ENCODE measurements around the gene ZNHIT6. TPM values are rescaled to one million over a fixed set of nuclear protein-coding genes. Genes with fewer than 3 reads are reported as not detected.

Gene ZNHIT6
- total RNA-seq: 10 to 100 TPM; 14.4 to 17.3 (median 14.8) TPM
- 18.9 TPM for total RNA-seq (2013)

- Mint-ChIP-seq H3K4me1 (peaks cover 9 to 23% of the 10 kb centered on the region in 2 donors), H3K9me3 (no peaks in the 10 kb centered on the region), H3K36me3 (no peaks in the 10 kb centered on the region), H3K4me3 (no peak within 1 kb of the TSS), H3K27me3 (ENCODE audit: low read depth in 2 of 2) (no peaks in the 10 kb centered on the region), H3K27ac (no peak within 1 kb of the TSS)
- ATAC-seq: peak; percentile 97 to 98 (median 97)
- no peaks in the 10 kb centered on the region for H3K27me3 ChIP-seq (ENCODE audit: control insufficient read depth, insufficient read depth, low read length)
- TF ChIP-seq CTCF (IDR thresholded peaks at IDR 0.05): peak; percentile 10
- H3K4me3 ChIP-seq (ENCODE audit: low read length): peak within 1 kb of the TSS; percentile 81
- peaks cover 12% of the 10 kb centered on the region for H3K4me1 ChIP-seq (ENCODE audit: control insufficient read depth, insufficient read depth, low read length)
- 1% methylated on average over 35 of the region's 35 CpGs for WGBS (ENCODE audit: insufficient coverage)
- H3K9me3 ChIP-seq (ENCODE audit: control insufficient read depth, insufficient read depth, low read length): no peaks in the 10 kb centered on the region
- DNase-seq: peak; percentile 73 to 94
- intact Hi-C loops (cut with micrococcal nuclease): no loop called here
- peak within 1 kb of the TSS; percentile 82 for H3K27ac ChIP-seq (ENCODE audit: low read length)
- H3K36me3 ChIP-seq (ENCODE audit: control insufficient read depth, insufficient read depth, low read length): peaks cover 17% of the 10 kb centered on the region
Observed at GRCh38 chr1:85707990-85708828, at the start of gene ZNHIT6. Gene ZNHIT6, minus strand, starts transcription at chr1:85708433. Its CDS starts 149 bp downstream, at chr1:85708284.

GRCh38 chr1:85756864-85757263 is 48.6 kb upstream of the ZNHIT6 start:
- Histone ChIP-seq H3K9me3 (ENCODE audit: control insufficient read depth, insufficient read depth, low read length) (no peaks in the 10 kb centered on the region), H3K36me3 (ENCODE audit: control insufficient read depth, insufficient read depth, low read length) (no peaks in the 10 kb centered on the region), H3K27me3 (ENCODE audit: control insufficient read depth, insufficient read depth, low read length) (no peaks in the 10 kb centered on the region), H3K4me1 (ENCODE audit: control insufficient read depth, insufficient read depth, low read length) (no peaks in the 10 kb centered on the region), H3K27ac (ENCODE audit: low read length) (no peak overlapping the region), H3K4me3 (ENCODE audit: low read length) (no peak overlapping the region)
- Mint-ChIP-seq H3K4me3 (no peak overlapping the region), H3K27ac (no peak overlapping the region), H3K9me3 (peaks cover 0 to 4% of the 10 kb centered on the region in 2 donors), H3K36me3 (no peaks in the 10 kb centered on the region), H3K27me3 (ENCODE audit: low read depth in 2 of 2) (no peaks in the 10 kb centered on the region), H3K4me1 (no peaks in the 10 kb centered on the region)
- no peak for TF ChIP-seq CTCF (IDR thresholded peaks at IDR 0.05)
- DNase-seq: no peak
- intact Hi-C loops (cut with micrococcal nuclease): no loop called here
- WGBS (ENCODE audit: insufficient coverage): 84% methylated on average over 5 of the region's 5 CpGs
- no peak for ATAC-seq

GRCh38 chr1:85748120-85748519 is 39.9 kb upstream of the ZNHIT6 start:
- no peaks in the 10 kb centered on the region for H3K4me1 Mint-ChIP-seq
- H3K9me3 ChIP-seq (ENCODE audit: control insufficient read depth, insufficient read depth, low read length): no peaks in the 10 kb centered on the region
- H3K4me1 ChIP-seq (ENCODE audit: control insufficient read depth, insufficient read depth, low read length): no peaks in the 10 kb centered on the region
- H3K27ac Mint-ChIP-seq: no peak overlapping the region
- H3K4me3 Mint-ChIP-seq: no peak overlapping the region
- H3K9me3 Mint-ChIP-seq: no peaks in the 10 kb centered on the region
- WGBS (ENCODE audit: insufficient coverage): no CpG with 5 or more reads among the region's 1 CpG
- ATAC-seq (no peak), DNase-seq (no peak)
- no peaks in the 10 kb centered on the region for H3K27me3 ChIP-seq (ENCODE audit: control insufficient read depth, insufficient read depth, low read length)
- intact Hi-C loops (cut with micrococcal nuclease): no loop called here
- no peak for TF ChIP-seq CTCF (IDR thresholded peaks at IDR 0.05)
- no peaks in the 10 kb centered on the region for H3K36me3 Mint-ChIP-seq
- no peaks in the 10 kb centered on the region for H3K27me3 Mint-ChIP-seq (ENCODE audit: low read depth in 2 of 2)
- H3K4me3 ChIP-seq (ENCODE audit: low read length): no peak overlapping the region
- H3K27ac ChIP-seq (ENCODE audit: low read length): no peak overlapping the region
- no peaks in the 10 kb centered on the region for H3K36me3 ChIP-seq (ENCODE audit: control insufficient read depth, insufficient read depth, low read length)

All from natural killer cell (primary cell).